Uterus (tissue), 4 donors: Measurements from ENCODE around the gene WDR59. TPM values are rescaled to one million over a fixed set of nuclear protein-coding genes. Genes with fewer than 3 reads are reported as not detected.

Experiments
- DNase-seq, 2 donors: peaks; one replicate each; pipeline ENCODE4 v3.0.0-alpha.2; 2019 to 2020
- H3K27ac ChIP-seq, 2 donors: fragments of 200-600 bp; sonication (generic); 1 replicate in 1 of 2; 2 replicates in 1 of 2; pipeline ENCODE4 v1.5.1; 2016 to 2018
- H3K27me3 ChIP-seq, 2 donors: fragments of 200-600 bp; sonication (generic); one replicate each; pipeline ENCODE4 v1.5.1; 2018 to 2019; ENCODE audit warnings: control low read depth in 1 of 2
- H3K36me3 ChIP-seq, 2 donors: fragments of 200-600 bp; sonication (generic); one replicate each; pipeline ENCODE4 v1.5.1; 2019; ENCODE audit warnings: control low read depth in 1 of 2
- H3K4me1 ChIP-seq, 2 donors: fragments of 200-600 bp; sonication (generic); one replicate each; pipeline ENCODE4 v1.5.1; 2018 to 2019; ENCODE audit warnings: control low read depth in 1 of 2
- H3K4me3 ChIP-seq, 2 donors: fragments of 200-600 bp; sonication (generic); 1 replicate in 1 of 2; 2 replicates in 1 of 2; pipeline ENCODE4 v1.5.1; 2018 to 2019; ENCODE audit warnings: mild to moderate bottlenecking in 1 of 2
- H3K9me3 ChIP-seq, 2 donors: fragments of 200-600 bp; sonication (generic); one replicate each; pipeline ENCODE4 v1.5.1; 2019; ENCODE audit warnings: control low read depth in 1 of 2
- CTCF ChIP-seq, 4 experiments: fragments of 200-600 bp in 2 of 4; fragments of 450-650 bp in 2 of 4; sonication (generic) in 2 of 4; IDR thresholded peaks; one replicate each; pipeline ENCODE4 v1.5.1; 2016 to 2019; ENCODE audit warnings: antibody characterized with exemption in 4 of 4, mild to moderate bottlenecking in 2 of 4, moderate library complexity in 1 of 4
- POLR2A ChIP-seq, 2 donors: fragments of 450-650 bp; IDR thresholded peaks; one replicate each; pipeline ENCODE4 v1.6.1; 2016; ENCODE audit warnings: antibody characterized with exemption in 2 of 2, mild to moderate bottlenecking in 1 of 2, moderate library complexity in 1 of 2
- intact Hi-C: fragments of 100-400 bp; cut with DNase I; formaldehyde crosslinking; loops from one replicate; pipeline ENCODE4 v1.15.1; 2023; ENCODE audit warnings: low total_unique reads
- total RNA-seq, 4 donors: library from RNA; depleted of rRNA in 3 of 4; stranded (reverse); fragments of >200 nt in 3 of 4; gene quantifications; one replicate each; pipeline versions ENCODE4 v1.1.0 to v1.2.4, GENCODE V29; 2014 to 2023
- donor health status: DM: yes; HTN: yes; CAD: no.

The WDR59 gene
- total RNA-seq, 4 donors from 2014 or later: 37.1 to 103 (median 65.0) TPM

- Histone ChIP-seq H3K4me1 (peaks cover 0 to 4% of the 10 kb centered on the region in 2 donors), H3K27ac (peak overlapping the region; percentile 22 to 93), H3K9me3 (peaks cover 0 to 3% of the 10 kb centered on the region in 2 donors), H3K27me3 (no peaks in the 10 kb centered on the region), H3K4me3 (no peak overlapping the region), H3K36me3 (no peaks in the 10 kb centered on the region)
- no peak for DNase-seq
- TF ChIP-seq CTCF (IDR thresholded peaks at IDR 0.05) (no peak), POLR2A (IDR thresholded peaks at IDR 0.05) (no peak)
- intact Hi-C loops: no loop called here
Measured at GRCh38 chr16:75024182-75024581, 39.3 kb upstream of the WDR59 start.

DNA sequence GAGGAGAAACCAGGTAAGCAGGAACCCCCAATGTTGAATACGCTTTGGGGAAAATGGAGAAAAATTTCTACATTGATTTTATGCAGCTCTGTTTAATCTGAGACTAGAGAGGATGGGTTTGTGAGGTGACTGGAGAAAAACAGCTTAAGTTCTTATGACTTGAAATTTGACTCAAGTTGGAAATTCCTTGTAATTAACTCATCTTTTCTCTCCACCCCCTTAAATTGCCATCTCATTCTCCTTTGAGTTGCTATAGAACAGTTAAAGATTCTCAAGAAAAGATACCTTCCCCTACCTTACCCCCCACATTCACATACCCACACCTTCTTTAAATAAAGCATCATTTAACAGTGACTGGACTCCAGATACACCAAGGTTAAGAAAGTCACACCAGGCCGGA, 38.1 kb upstream of the WDR59 start:
- H3K4me3 ChIP-seq: no peak overlapping the region
- TF ChIP-seq POLR2A (IDR thresholded peaks at IDR 0.05) (no peak), CTCF (IDR thresholded peaks at IDR 0.05) (no peak)
- DNase-seq: no peak
- no peaks in the 10 kb centered on the region for H3K36me3 ChIP-seq
- peaks cover 0 to 3% of the 10 kb centered on the region in 2 donors for H3K9me3 ChIP-seq
- H3K27me3 ChIP-seq: no peaks in the 10 kb centered on the region
- intact Hi-C loops: no loop called here
- H3K4me1 ChIP-seq: peaks cover 0 to 4% of the 10 kb centered on the region in 2 donors
- H3K27ac ChIP-seq: no peak overlapping the region

DNA sequence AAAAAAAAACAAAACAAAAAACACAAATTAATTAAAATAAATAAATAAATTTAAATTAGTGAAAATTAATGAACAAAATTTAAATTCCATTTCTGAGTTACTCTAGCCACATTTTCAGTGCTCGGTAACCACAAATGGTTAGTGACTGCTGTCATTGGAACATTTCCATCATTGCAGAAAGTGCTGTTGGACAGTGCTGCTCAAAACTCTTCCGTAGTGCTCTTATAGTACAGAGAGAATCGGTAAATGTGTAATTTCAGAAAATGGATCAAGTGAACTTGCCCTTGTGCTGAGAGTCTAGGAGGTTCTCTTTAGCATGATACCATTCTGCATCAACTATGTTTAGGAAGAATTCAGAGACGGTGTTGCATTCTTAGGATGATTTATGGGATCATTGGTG, 37.6 kb upstream of the WDR59 start:
- H3K27me3 ChIP-seq: no peaks in the 10 kb centered on the region
- peaks cover 0 to 4% of the 10 kb centered on the region in 2 donors for H3K4me1 ChIP-seq
- no peak overlapping the region for H3K27ac ChIP-seq
- no peak overlapping the region for H3K4me3 ChIP-seq
- H3K36me3 ChIP-seq: no peaks in the 10 kb centered on the region
- intact Hi-C loops: no loop called here
- DNase-seq: no peak
- TF ChIP-seq CTCF (IDR thresholded peaks at IDR 0.05) (no peak), POLR2A (IDR thresholded peaks at IDR 0.05) (no peak)
- peaks cover 0 to 3% of the 10 kb centered on the region in 2 donors for H3K9me3 ChIP-seq

GRCh38 chr16:75021410-75021809, 36.5 kb upstream of the WDR59 start:
- Histone ChIP-seq H3K27ac (no peak overlapping the region), H3K27me3 (no peaks in the 10 kb centered on the region), H3K36me3 (no peaks in the 10 kb centered on the region), H3K4me3 (no peak overlapping the region), H3K9me3 (peaks cover 0 to 3% of the 10 kb centered on the region in 2 donors), H3K4me1 (peaks cover 0 to 4% of the 10 kb centered on the region in 2 donors)
- intact Hi-C loops: no loop called here
- TF ChIP-seq CTCF (IDR thresholded peaks at IDR 0.05) (no peak), POLR2A (IDR thresholded peaks at IDR 0.05) (no peak)
- no peak for DNase-seq

GRCh38 chr16:75019586-75019985, 34.7 kb upstream of the WDR59 start:
- DNase-seq: no peak
- Histone ChIP-seq H3K4me3 (no peak overlapping the region), H3K27me3 (no peaks in the 10 kb centered on the region), H3K27ac (no peak overlapping the region), H3K36me3 (no peaks in the 10 kb centered on the region), H3K4me1 (no peaks in the 10 kb centered on the region), H3K9me3 (peaks cover 0 to 3% of the 10 kb centered on the region in 2 donors)
- no peak for TF ChIP-seq POLR2A (IDR thresholded peaks at IDR 0.05)
- TF ChIP-seq CTCF (IDR thresholded peaks at IDR 0.05): no peak
- intact Hi-C loops: no loop called here
